ENCODE measurements around the gene NUP62.

The NUP62 gene

DNA sequence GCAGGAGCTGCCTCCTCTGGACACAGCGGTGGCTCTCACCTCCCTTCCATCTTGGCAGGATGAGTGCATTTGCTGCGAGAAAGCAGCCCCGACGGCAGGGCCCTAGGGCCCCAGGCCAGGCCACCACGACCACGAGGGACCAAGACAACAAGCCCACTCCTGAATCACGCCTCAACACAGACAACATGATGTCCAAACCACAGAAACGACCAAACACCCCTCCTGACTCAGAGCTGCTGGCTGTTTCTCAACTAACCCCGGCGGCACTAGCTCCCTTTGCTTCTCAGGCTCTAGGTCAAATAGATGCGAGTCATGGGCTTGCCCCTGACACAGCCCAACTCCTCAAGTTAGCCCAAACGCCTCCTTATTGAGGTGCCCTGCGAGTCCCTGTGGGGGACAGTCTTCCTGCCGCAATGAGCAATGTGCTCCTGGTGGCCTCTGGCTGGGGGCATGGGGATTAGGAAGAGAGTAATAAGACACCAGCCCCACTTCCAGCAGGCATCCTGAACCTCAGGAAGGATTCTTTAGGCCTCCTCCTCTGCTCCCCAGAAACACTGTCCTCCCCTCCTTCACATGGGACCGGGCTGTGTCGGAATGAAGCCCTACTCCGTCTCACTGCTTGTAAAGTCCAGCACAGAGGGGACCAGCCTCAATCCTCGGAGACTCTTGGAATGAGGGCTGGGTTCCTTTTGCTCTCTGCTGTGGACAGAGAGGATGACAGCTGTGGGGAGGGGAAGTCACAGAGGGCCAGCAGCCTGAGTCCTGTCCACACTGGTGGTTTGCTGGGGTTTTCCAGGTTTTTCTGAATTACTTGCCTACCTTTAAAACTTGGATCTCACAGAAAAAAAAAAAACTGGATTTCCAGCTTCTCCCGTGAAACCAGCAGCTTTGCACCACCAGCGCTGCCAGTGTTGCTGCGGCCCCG, 7.2 kb downstream of the NUP62 start:
- POLR2A ChIA-PET = no interaction called here
- CTCF ChIA-PET = interaction anchor here (1.5 kb wide), 1 partner anchor 32 kb away, joined by 3 read pairs; no protein-coding TSS in a partner anchor
- H3K4me3 ChIP-seq (ENCODE audit: low read depth, low read length) = no peak overlapping the region
- no peak for DNase-seq (ENCODE audit: low read depth, low spot score)
- no peak for TF ChIP-seq CTCF (IDR thresholded peaks at IDR 0.05; ENCODE audit: insufficient read depth, low read length, missing control alignments)

GRCh38 chr19:49920624-49921363, 8.5 kb downstream of the NUP62 start:
- ChIA-PET CTCF (interaction anchor here (1.5 kb wide), 1 partner anchor 30 kb away, joined by 3 read pairs; no protein-coding TSS in a partner anchor), POLR2A (no interaction called here)
- no peak overlapping the region for H3K4me3 ChIP-seq (ENCODE audit: low read depth, low read length)
- no peak for DNase-seq (ENCODE audit: low read depth, low spot score)
- no peak for TF ChIP-seq CTCF (IDR thresholded peaks at IDR 0.05; ENCODE audit: insufficient read depth, low read length, missing control alignments)

- POLR2A ChIA-PET = no interaction called here
- CTCF ChIA-PET = interaction anchor here (1.5 to 2.0 kb wide), 2 partner anchors 9 to 11 kb away, joined by 3 to 9 read pairs; partner anchors contain the start of genes ATF5 and NUP62
These were observed 11.2 kb downstream of the NUP62 start for GRCh38 chr19:49918089-49918488.

GRCh38 chr19:49916839-49917733, 12.2 kb downstream of the NUP62 start:
- ChIA-PET POLR2A (no interaction called here), CTCF (interaction anchor here (1.5 to 2.0 kb wide), 2 partner anchors 10 to 12 kb away, joined by 3 to 9 read pairs; partner anchors contain the start of genes ATF5 and NUP62)

More at GRCh38 chr19:49918089-49918488, 11.2 kb downstream of the NUP62 start:
- TF ChIP-seq CTCF (IDR thresholded peaks at IDR 0.05; ENCODE audit: insufficient read depth, low read length, missing control alignments) = no peak
- no peak overlapping the region for H3K4me3 ChIP-seq (ENCODE audit: low read depth, low read length)
- DNase-seq (ENCODE audit: low read depth, low spot score) = no peak

GRCh38 chr19:49915271-49915670, 14.0 kb downstream of the NUP62 start:
- POLR2A ChIA-PET = no interaction called here
- no peak for TF ChIP-seq CTCF (IDR thresholded peaks at IDR 0.05; ENCODE audit: insufficient read depth, low read length, missing control alignments)
- H3K4me3 ChIP-seq (ENCODE audit: low read depth, low read length) = no peak overlapping the region
- CTCF ChIA-PET = interaction anchor here (1.0 kb wide), 1 partner anchor 12 kb away, joined by 3 read pairs; no protein-coding TSS in a partner anchor
- no peak for DNase-seq (ENCODE audit: low read depth, low spot score)

More at GRCh38 chr19:49916839-49917733, 12.2 kb downstream of the NUP62 start:
- no peak for DNase-seq (ENCODE audit: low read depth, low spot score)
- TF ChIP-seq CTCF (IDR thresholded peaks at IDR 0.05; ENCODE audit: insufficient read depth, low read length, missing control alignments) = no peak
- H3K4me3 ChIP-seq (ENCODE audit: low read depth, low read length) = no peak overlapping the region
